ENCODE results near the gene CDK12. TPM values are rescaled to one million over a fixed set of nuclear protein-coding genes. Genes with fewer than 3 reads are reported as not detected.
A peak's percentile ranks its signal among the peaks of the same experiment; 100 is the strongest.
"Not testable (repeated sequence)": the region's sequence is repeated elsewhere in the genome, so short reads cannot be mapped to it uniquely, and the experiment has no call there.

CDK12 gene
- total RNA-seq, 2 donors from 2014 or later = 63.7 to 81.9 TPM

GRCh38 chr17:39479631-39480030, 18.3 kb downstream of the CDK12 start:
- peaks cover 88% of the 10 kb centered on the region for H3K36me3 Mint-ChIP-seq (ENCODE audit: low read depth)
- H3K4me3 Mint-ChIP-seq; H3K4me1 Mint-ChIP-seq; H3K27me3 Mint-ChIP-seq; H3K27ac Mint-ChIP-seq; ATAC-seq (replicated peaks); H3K9me3 Mint-ChIP-seq: not testable (repeated sequence)

GRCh38 chr17:39483506-39483905, 22.2 kb downstream of the CDK12 start:
- Mint-ChIP-seq H3K4me1 (no peaks in the 10 kb centered on the region), H3K27me3 (no peaks in the 10 kb centered on the region), H3K36me3 (ENCODE audit: low read depth) (peaks cover 76% of the 10 kb centered on the region), H3K9me3 (no peaks in the 10 kb centered on the region), H3K27ac (no peak overlapping the region), H3K4me3 (no peak overlapping the region)
- no peak for ATAC-seq (replicated peaks)

GRCh38 chr17:39484178-39484577, 22.9 kb downstream of the CDK12 start:
- H3K27me3 Mint-ChIP-seq = no peaks in the 10 kb centered on the region
- no peak overlapping the region for H3K4me3 Mint-ChIP-seq
- H3K27ac Mint-ChIP-seq = no peak overlapping the region
- no peaks in the 10 kb centered on the region for H3K9me3 Mint-ChIP-seq
- peaks cover 76% of the 10 kb centered on the region for H3K36me3 Mint-ChIP-seq (ENCODE audit: low read depth)
- no peaks in the 10 kb centered on the region for H3K4me1 Mint-ChIP-seq
- ATAC-seq (replicated peaks) = no peak

GRCh38 chr17:39485555-39485954, 24.3 kb downstream of the CDK12 start:
- Mint-ChIP-seq H3K36me3 (ENCODE audit: low read depth) (peaks cover 67% of the 10 kb centered on the region), H3K4me1 (no peaks in the 10 kb centered on the region), H3K4me3 (no peak overlapping the region), H3K9me3 (no peaks in the 10 kb centered on the region), H3K27me3 (no peaks in the 10 kb centered on the region), H3K27ac (no peak overlapping the region)
- no peak for ATAC-seq (replicated peaks)

- no peak for ATAC-seq (replicated peaks)
- H3K4me3 Mint-ChIP-seq = no peak overlapping the region
- H3K27ac Mint-ChIP-seq = no peak overlapping the region
- H3K4me1 Mint-ChIP-seq = no peaks in the 10 kb centered on the region
- no peaks in the 10 kb centered on the region for H3K9me3 Mint-ChIP-seq
- peaks cover 68% of the 10 kb centered on the region for H3K36me3 Mint-ChIP-seq (ENCODE audit: low read depth)
- no peaks in the 10 kb centered on the region for H3K27me3 Mint-ChIP-seq
Measured at GRCh38 chr17:39486242-39486641, 25.0 kb downstream of the CDK12 start.

- not testable (repeated sequence) for H3K27me3 Mint-ChIP-seq; H3K9me3 Mint-ChIP-seq; H3K4me3 Mint-ChIP-seq; H3K4me1 Mint-ChIP-seq; H3K27ac Mint-ChIP-seq; ATAC-seq (replicated peaks)
- peaks cover 67% of the 10 kb centered on the region for H3K36me3 Mint-ChIP-seq (ENCODE audit: low read depth)
Measured at GRCh38 chr17:39487490-39487889, 26.2 kb downstream of the CDK12 start.

GRCh38 chr17:39487946-39488345, 26.7 kb downstream of the CDK12 start:
- H3K4me1 Mint-ChIP-seq = no peaks in the 10 kb centered on the region
- H3K9me3 Mint-ChIP-seq = no peaks in the 10 kb centered on the region
- no peak for ATAC-seq (replicated peaks)
- no peak overlapping the region for H3K4me3 Mint-ChIP-seq
- no peak overlapping the region for H3K27ac Mint-ChIP-seq
- H3K36me3 Mint-ChIP-seq (ENCODE audit: low read depth) = peaks cover 68% of the 10 kb centered on the region
- no peaks in the 10 kb centered on the region for H3K27me3 Mint-ChIP-seq

- not testable (repeated sequence) for H3K4me1 Mint-ChIP-seq; ATAC-seq (replicated peaks); H3K4me3 Mint-ChIP-seq; H3K27ac Mint-ChIP-seq; H3K9me3 Mint-ChIP-seq; H3K27me3 Mint-ChIP-seq
- H3K36me3 Mint-ChIP-seq (ENCODE audit: low read depth) = peaks cover 96% of the 10 kb centered on the region
Measured at GRCh38 chr17:39496921-39497320, 35.6 kb downstream of the CDK12 start.

GRCh38 chr17:39507511-39507910, 46.2 kb downstream of the CDK12 start:
- Mint-ChIP-seq H3K4me3 (no peak overlapping the region), H3K4me1 (peaks cover 4% of the 10 kb centered on the region), H3K27me3 (no peaks in the 10 kb centered on the region), H3K36me3 (ENCODE audit: low read depth) (peaks cover 99% of the 10 kb centered on the region), H3K9me3 (no peaks in the 10 kb centered on the region), H3K27ac (no peak overlapping the region)
- ATAC-seq (replicated peaks) = no peak

- no peak for ATAC-seq (replicated peaks)
- Mint-ChIP-seq H3K9me3 (no peaks in the 10 kb centered on the region), H3K27ac (no peak overlapping the region), H3K27me3 (no peaks in the 10 kb centered on the region), H3K4me1 (peaks cover 4% of the 10 kb centered on the region), H3K4me3 (no peak overlapping the region), H3K36me3 (ENCODE audit: low read depth) (peaks cover 99% of the 10 kb centered on the region)
Measured at GRCh38 chr17:39508987-39509386, 47.7 kb downstream of the CDK12 start.

- Mint-ChIP-seq H3K27me3 (no peaks in the 10 kb centered on the region), H3K9me3 (no peaks in the 10 kb centered on the region), H3K36me3 (ENCODE audit: low read depth) (peaks cover 100% of the 10 kb centered on the region), H3K4me3 (no peak overlapping the region), H3K27ac (peak overlapping the region; percentile 6), H3K4me1 (peaks cover 7% of the 10 kb centered on the region)
- no peak for ATAC-seq (replicated peaks)
Measured at GRCh38 chr17:39513309-39513708, 52.0 kb downstream of the CDK12 start.

- Mint-ChIP-seq H3K36me3 (ENCODE audit: low read depth) (peaks cover 100% of the 10 kb centered on the region), H3K4me3 (no peak overlapping the region), H3K9me3 (no peaks in the 10 kb centered on the region), H3K27me3 (no peaks in the 10 kb centered on the region), H3K4me1 (peaks cover 7% of the 10 kb centered on the region), H3K27ac (no peak overlapping the region)
- no peak for ATAC-seq (replicated peaks)
Measured at GRCh38 chr17:39513915-39514314, 52.6 kb downstream of the CDK12 start.

- no peak for ATAC-seq (replicated peaks)
- H3K27me3 Mint-ChIP-seq = no peaks in the 10 kb centered on the region
- peaks cover 7% of the 10 kb centered on the region for H3K4me1 Mint-ChIP-seq
- peaks cover 99% of the 10 kb centered on the region for H3K36me3 Mint-ChIP-seq (ENCODE audit: low read depth)
- H3K27ac Mint-ChIP-seq = no peak overlapping the region
- no peaks in the 10 kb centered on the region for H3K9me3 Mint-ChIP-seq
- no peak overlapping the region for H3K4me3 Mint-ChIP-seq
Measured at GRCh38 chr17:39517224-39517623, 55.9 kb downstream of the CDK12 start.

- Mint-ChIP-seq H3K27ac (no peak overlapping the region), H3K36me3 (ENCODE audit: low read depth) (peaks cover 98% of the 10 kb centered on the region), H3K9me3 (no peaks in the 10 kb centered on the region), H3K4me3 (no peak overlapping the region), H3K4me1 (no peaks in the 10 kb centered on the region), H3K27me3 (no peaks in the 10 kb centered on the region)
- no peak for ATAC-seq (replicated peaks)
Measured at GRCh38 chr17:39525801-39526506, 64.7 kb downstream of the CDK12 start.

- H3K27me3 Mint-ChIP-seq = no peaks in the 10 kb centered on the region
- no peak overlapping the region for H3K4me3 Mint-ChIP-seq
- H3K9me3 Mint-ChIP-seq = no peaks in the 10 kb centered on the region
- ATAC-seq (replicated peaks) = no peak
- peaks cover 3% of the 10 kb centered on the region for H3K4me1 Mint-ChIP-seq
- H3K27ac Mint-ChIP-seq = peak overlapping the region; percentile 15
- peaks cover 98% of the 10 kb centered on the region for H3K36me3 Mint-ChIP-seq (ENCODE audit: low read depth)
Measured at GRCh38 chr17:39527220-39527813, 66.0 kb downstream of the CDK12 start.
